Measurements from ENCODE around the gene PLEKHA4.

- TF ChIP-seq CTCF (conservative IDR thresholded peaks at IDR 0.05; ENCODE audit: low read depth, low read length) (no peak), EZH2 (IDR thresholded peaks at IDR 0.05; ENCODE audit: borderline replicate concordance, low read depth, low read length, poor library complexity, severe bottlenecking) (no peak)
Measured at GRCh38 chr19:48890551-48890950, 22.1 kb upstream of the PLEKHA4 start.
